ENCODE measurements around the gene C1QTNF6.
A peak's percentile ranks its signal among the peaks of the same experiment; 100 is the strongest.

DNA sequence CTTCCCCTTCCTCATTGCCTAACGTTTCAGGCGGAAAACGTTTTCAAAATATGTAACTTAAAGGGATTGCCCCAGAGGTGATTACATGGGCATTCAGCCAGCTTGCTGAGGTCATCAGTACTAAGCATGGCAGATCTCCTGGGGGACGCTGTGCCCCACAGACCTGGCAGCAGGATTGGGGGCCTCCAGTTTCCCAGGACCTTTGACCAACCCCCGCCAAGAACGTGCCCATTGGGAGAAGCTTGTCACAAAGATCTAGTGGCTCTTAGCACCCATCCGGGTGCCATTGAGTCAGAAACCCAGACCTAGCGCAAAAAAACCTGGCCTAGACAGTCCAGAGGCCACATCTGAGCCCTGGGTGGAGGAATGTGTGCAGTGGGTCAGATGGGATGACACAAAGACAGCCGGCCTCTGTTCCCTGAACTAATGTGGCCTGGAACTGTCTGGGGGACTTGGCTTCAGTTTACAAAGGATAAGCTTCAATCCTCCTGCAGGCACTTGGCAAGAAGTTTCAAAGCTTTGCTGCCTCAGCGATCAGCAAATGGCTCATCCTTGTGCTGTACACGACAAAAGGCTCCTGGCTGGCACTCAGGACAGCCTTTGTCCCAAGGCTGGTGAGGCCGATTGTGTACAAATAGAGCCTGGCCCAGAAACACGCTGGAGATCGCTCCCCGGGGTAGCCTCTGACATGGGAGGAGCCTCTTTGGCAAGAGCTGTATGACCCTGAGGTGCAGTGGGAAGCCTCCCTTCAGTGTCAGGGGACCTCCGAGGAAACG, 9.5 kb downstream of the C1QTNF6 start:
- TF ChIP-seq POLR2A (IDR thresholded peaks at IDR 0.05) (peak in 1 of 2 donors; percentile 76), CTCF (IDR thresholded peaks at IDR 0.05) (peak in 1 of 6 experiments; percentile 5)

Measured in adrenal gland (tissue), 5 donors.